GM23248 (cell line): ENCODE data around the gene RTCA. TPM values are rescaled to one million over a fixed set of nuclear protein-coding genes. Genes with fewer than 3 reads are reported as not detected.

Source experiments
- DNase-seq: peaks from one replicate; pipeline ENCODE4 v3.0.0-alpha.2; 2015
- H2AFZ ChIP-seq: fragments of 200-600 bp; sonication (generic); 2 replicates; pipeline ENCODE4 v1.6.1; 2016; ENCODE audit warnings: antibody characterized with exemption
- H3F3A ChIP-seq: fragments of 200-600 bp; sonication (generic); 2 replicates; pipeline ENCODE4 v1.6.1; 2016; ENCODE audit warnings: mild to moderate bottlenecking, antibody characterized with exemption, mixed run types; ENCODE audit not compliant: insufficient read depth
- H3K27ac ChIP-seq: fragments of 200-600 bp; sonication (generic); 2 replicates; pipeline ENCODE4 v1.5.1; 2016; ENCODE audit warnings: mild to moderate bottlenecking
- H3K27me3 ChIP-seq: fragments of 200-600 bp; sonication (generic); replicated peaks from 2 replicates; pipeline ENCODE4 v1.6.1; 2016; ENCODE audit warnings: mild to moderate bottlenecking; ENCODE audit not compliant: insufficient read depth
- H3K36me3 ChIP-seq: fragments of 200-600 bp; sonication (generic); 2 replicates; pipeline ENCODE4 v1.6.1; 2016; ENCODE audit warnings: low read depth, mild to moderate bottlenecking
- H3K4me1 ChIP-seq: fragments of 200-600 bp; sonication (generic); 2 replicates; pipeline ENCODE4 v1.6.1; 2016; ENCODE audit warnings: mild to moderate bottlenecking; ENCODE audit not compliant: insufficient read depth
- H3K4me2 ChIP-seq: fragments of 200-600 bp; sonication (generic); one replicate; pipeline ENCODE4 v1.6.1; 2016; ENCODE audit warnings: mild to moderate bottlenecking; ENCODE audit not compliant: unreplicated experiment
- H3K4me3 ChIP-seq: fragments of 200-600 bp; sonication (generic); 2 replicates; pipeline ENCODE4 v1.5.1; 2016; ENCODE audit warnings: mild to moderate bottlenecking
- H3K79me2 ChIP-seq: fragments of 200-600 bp; sonication (generic); 2 replicates; pipeline ENCODE4 v1.6.1; 2016; ENCODE audit warnings: mild to moderate bottlenecking; ENCODE audit not compliant: insufficient read depth
- H3K9ac ChIP-seq: fragments of 200-600 bp; sonication (generic); 2 replicates; pipeline ENCODE4 v1.6.1; 2016; ENCODE audit warnings: mild to moderate bottlenecking
- H3K9me2 ChIP-seq: fragments of 200-600 bp; sonication (generic); 2 replicates; pipeline ENCODE4 v1.6.1; 2016; ENCODE audit warnings: mixed run types, mild to moderate bottlenecking, moderate library complexity; ENCODE audit not compliant: insufficient read depth
- H3K9me3 ChIP-seq: fragments of 200-600 bp; sonication (generic); one replicate; pipeline ENCODE4 v1.6.1; 2017; ENCODE audit warnings: low read depth
- H4K20me1 ChIP-seq: fragments of 200-600 bp; sonication (generic); 2 replicates; pipeline ENCODE4 v1.6.0; 2016; ENCODE audit not compliant: insufficient read depth
- EZH2 ChIP-seq: fragments of 200-600 bp; sonication (generic); IDR thresholded peaks from 2 replicates; pipeline ENCODE4 v1.6.1; 2018; ENCODE audit warnings: antibody characterized with exemption, mild to moderate bottlenecking; ENCODE audit not compliant: insufficient read depth, poor library complexity, severe bottlenecking
- EZH2phosphoT487 ChIP-seq: fragments of 200-600 bp; sonication (generic); IDR thresholded peaks from 2 replicates; pipeline ENCODE4 v1.6.1; 2018; ENCODE audit warnings: antibody characterized with exemption, moderate library complexity, mild to moderate bottlenecking, low read depth; ENCODE audit not compliant: insufficient read depth
- WGBS, 2 experiments: methylation state at CpG; one replicate each; pipeline ENCODE4 v1.1.6; 2015 to 2017; ENCODE audit warnings: low lambda C conversion rate in 2 of 2, low coverage in 1 of 2; ENCODE audit errors: missing lambda C conversion rate in 2 of 2; 5-methylcytosine and 5-hydroxymethylcytosine counted together
- in situ Hi-C: fragments of 300-500 bp; cut with MboI; formaldehyde crosslinking; loops from 2 replicates; pipeline ENCODE4 v1.15.0; 2020
- polyA plus RNA-seq: library from polyadenylated mRNA; unstranded; fragments of >200 nt; fragmentation: Nextera tagmentation; extraction: Ambion mirVana; gene quantifications from 2 replicates; pipeline ENCODE4 v1.2.1, GENCODE V29; 2016
- total RNA-seq: library from RNA; depleted of rRNA; stranded (reverse); fragments of >200 nt; shearing (Covaris generic); gene quantifications from 2 replicates; pipeline ENCODE4 v1.2.3, GENCODE V29; 2014

Gene RTCA
- total and polyA plus RNA-seq, 2 experiments from 2014 or later = 42.7 to 55.1 TPM

DNA sequence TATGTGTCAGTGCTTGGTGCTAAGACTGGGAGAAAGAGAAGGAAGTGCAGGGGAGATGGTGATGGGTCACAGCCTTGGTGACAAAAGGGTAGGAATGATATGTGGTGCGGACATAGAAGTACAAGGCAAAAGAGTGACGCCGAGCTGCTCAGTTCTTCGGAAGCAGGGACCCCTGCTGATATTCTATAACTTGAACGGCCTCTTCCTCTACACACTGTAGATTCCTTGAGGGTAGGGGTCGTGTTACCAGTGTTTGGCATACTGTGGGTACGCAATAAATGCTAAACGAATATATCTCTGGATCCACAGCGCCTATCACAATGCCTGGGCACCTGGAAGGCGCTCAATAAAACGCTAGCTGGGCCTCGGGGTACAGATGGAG lies 16.9 kb upstream of the RTCA start:
- Histone ChIP-seq H3K36me3 (no peaks in the 10 kb centered on the region), H2AFZ (peak overlapping the region; percentile 98), H3K79me2 (peaks cover 52% of the 10 kb centered on the region), H3K27me3 (no peaks in the 10 kb centered on the region), H3K4me1 (peaks cover 7% of the 10 kb centered on the region; the same call in 1 of the 2 replicates), H3K4me2 (peak overlapping the region; percentile 99), H3K9me2 (no peaks in the 10 kb centered on the region), H3K9ac (peak overlapping the region; percentile 93), H3F3A (no peaks in the 10 kb centered on the region), H3K27ac (peak overlapping the region; percentile 64), H4K20me1 (no peaks in the 10 kb centered on the region), H3K4me3 (peak overlapping the region; percentile 93), H3K9me3 (no peaks in the 10 kb centered on the region)
- WGBS, 2 experiments = 1% methylated on average over 12 of the region's 12 CpGs
- peak; percentile 35 for DNase-seq
- in situ Hi-C loops = no loop called here
- no peak for TF ChIP-seq EZH2phosphoT487
- TF ChIP-seq EZH2 = no peak

DNA sequence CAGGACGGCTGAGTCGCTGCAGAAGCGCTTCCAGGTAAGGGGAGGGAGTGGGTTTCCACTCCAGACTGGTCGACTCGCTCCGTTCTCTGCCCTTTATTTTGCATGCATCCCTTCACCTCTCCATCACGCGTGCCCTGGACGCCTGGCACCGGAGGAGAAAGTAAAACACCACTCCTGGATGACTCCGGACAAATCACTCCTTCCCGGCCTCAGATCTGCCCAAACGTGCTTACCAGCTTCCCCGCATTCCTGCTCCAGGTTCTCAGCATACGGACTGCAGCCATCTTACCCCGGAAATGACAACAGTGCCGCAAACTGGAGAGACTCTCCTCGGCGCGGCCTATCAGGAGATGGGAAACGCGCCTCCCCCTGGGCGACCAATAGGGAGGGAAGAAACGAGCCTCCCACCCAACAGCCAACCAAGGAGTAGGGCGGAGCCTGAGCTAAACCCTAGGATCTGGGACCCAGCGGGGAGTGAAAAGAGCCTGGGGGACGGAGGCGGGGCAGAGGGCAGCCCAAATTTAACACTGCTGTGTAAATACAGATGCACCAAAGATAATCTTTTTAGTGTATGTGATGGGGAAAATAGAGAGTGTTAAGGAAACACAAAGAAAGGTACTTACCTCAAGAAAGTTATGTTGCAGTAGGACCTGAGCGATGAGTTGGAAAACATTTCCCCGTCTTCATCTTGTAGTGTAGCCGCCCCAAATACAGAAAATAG lies 16.3 kb upstream of the RTCA start, which contains the start of gene DBT:
TSS of gene DBT (minus strand) at position 298 of the 721 bp plus-strand sequence. CDS start at position 284, 14 bp downstream.
- H3K4me2 ChIP-seq = peak within 1 kb of the TSS; percentile 99
- peak within 1 kb of the TSS; percentile 93 for H3K9ac ChIP-seq
- H3K36me3 ChIP-seq = no peaks in the 10 kb centered on the region
- peak within 1 kb of the TSS; percentile 64 for H3K27ac ChIP-seq
- no peak for TF ChIP-seq EZH2phosphoT487
- TF ChIP-seq EZH2 = no peak
- H3K9me3 ChIP-seq = no peaks in the 10 kb centered on the region
- peak within 1 kb of the TSS; percentile 98 for H2AFZ ChIP-seq
- in situ Hi-C loops = no loop called here
- peaks cover 47% of the 10 kb centered on the region for H3K79me2 ChIP-seq
- no peaks in the 10 kb centered on the region for H3F3A ChIP-seq
- 0 to 2% methylated on average over 31 of the region's 31 CpGs for WGBS, 2 experiments
- peak; percentile 98 for DNase-seq
- no peaks in the 10 kb centered on the region for H3K27me3 ChIP-seq
- H3K4me3 ChIP-seq = peak within 1 kb of the TSS; percentile 93
- no peaks in the 10 kb centered on the region for H3K9me2 ChIP-seq
- H3K4me1 ChIP-seq = peaks cover 7% of the 10 kb centered on the region; the same call in 1 of the 2 replicates
- H4K20me1 ChIP-seq = no peaks in the 10 kb centered on the region

DNA sequence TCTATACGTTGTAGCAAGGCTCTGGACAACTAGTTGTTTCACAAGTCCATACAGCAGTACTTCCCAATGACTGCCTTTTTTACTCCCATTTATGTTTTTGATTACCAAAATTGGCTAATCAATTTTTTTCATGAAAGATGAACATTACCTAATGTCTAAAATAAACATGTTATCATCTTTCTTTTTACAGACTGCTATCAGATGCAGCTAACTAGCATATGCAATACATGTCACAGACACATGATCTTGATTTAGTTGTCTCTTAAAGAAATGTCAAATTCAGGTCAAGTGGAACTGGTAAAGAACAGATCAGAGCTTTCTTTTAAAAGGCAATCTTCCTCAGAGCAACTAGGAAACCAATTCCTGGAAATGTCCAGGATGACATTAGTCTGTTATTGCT lies 15.8 kb upstream of the RTCA start:
- Histone ChIP-seq H2AFZ (peak overlapping the region; percentile 98), H3K36me3 (no peaks in the 10 kb centered on the region), H4K20me1 (no peaks in the 10 kb centered on the region), H3K9me3 (no peaks in the 10 kb centered on the region), H3K4me2 (peak overlapping the region; percentile 99), H3K4me1 (peaks cover 7% of the 10 kb centered on the region; the same call in 1 of the 2 replicates), H3K9me2 (no peaks in the 10 kb centered on the region), H3F3A (no peaks in the 10 kb centered on the region), H3K4me3 (peak overlapping the region; percentile 93), H3K9ac (peak overlapping the region; percentile 93), H3K27me3 (no peaks in the 10 kb centered on the region), H3K27ac (peak overlapping the region; percentile 64), H3K79me2 (peaks cover 43% of the 10 kb centered on the region)
- DNase-seq = peak; percentile 4
- TF ChIP-seq EZH2 = no peak
- TF ChIP-seq EZH2phosphoT487 = no peak
- 0% methylated on average over 1 of the region's 1 CpG for WGBS, 2 experiments
- in situ Hi-C loops = no loop called here

GRCh38 chr1:100250807-100251206 lies 15.2 kb upstream of the RTCA start:
- no peaks in the 10 kb centered on the region for H3K9me2 ChIP-seq
- no peaks in the 10 kb centered on the region for H3F3A ChIP-seq
- in situ Hi-C loops = no loop called here
- no peaks in the 10 kb centered on the region for H3K36me3 ChIP-seq
- no peaks in the 10 kb centered on the region for H3K27me3 ChIP-seq
- no peak overlapping the region for H3K4me2 ChIP-seq
- no peaks in the 10 kb centered on the region for H4K20me1 ChIP-seq
- no peak for DNase-seq
- no peak overlapping the region for H3K4me3 ChIP-seq
- H3K9ac ChIP-seq = no peak overlapping the region
- peaks cover 38% of the 10 kb centered on the region for H3K79me2 ChIP-seq
- 85 to 88% methylated on average over 3 of the region's 3 CpGs for WGBS, 2 experiments
- TF ChIP-seq EZH2 (no peak), EZH2phosphoT487 (no peak)
- peak overlapping the region; percentile 98 for H2AFZ ChIP-seq
- H3K9me3 ChIP-seq = no peaks in the 10 kb centered on the region
- H3K4me1 ChIP-seq = peaks cover 7% of the 10 kb centered on the region; the same call in 1 of the 2 replicates
- H3K27ac ChIP-seq = no peak overlapping the region
